Stomach smooth muscle (tissue), 2 donors: ENCODE data around the gene ZBED1.
"Not testable (repeated sequence)": the region's sequence is repeated elsewhere in the genome, so short reads cannot be mapped to it uniquely, and the experiment has no call there.

ENCODE experiments used
- H3K27ac ChIP-seq: one replicate; pipeline ENCODE4 v1.7.0; 2013; ENCODE audit warnings: mild to moderate bottlenecking, low read length, inconsistent platforms
- H3K27me3 ChIP-seq, 2 donors: one replicate each; pipeline ENCODE4 v1.7.0; 2013; ENCODE audit warnings: low read length in 2 of 2; ENCODE audit not compliant: insufficient read depth in 2 of 2, control insufficient read depth in 1 of 2
- H3K36me3 ChIP-seq, 2 donors: one replicate each; pipeline ENCODE4 v1.7.0; 2013; ENCODE audit warnings: low read length in 2 of 2; ENCODE audit not compliant: control insufficient read depth in 2 of 2, insufficient read depth in 2 of 2
- H3K4me1 ChIP-seq: one replicate; pipeline ENCODE4 v1.7.0; 2013; ENCODE audit warnings: low read length; ENCODE audit not compliant: control insufficient read depth, insufficient read depth
- H3K4me3 ChIP-seq, 2 donors: one replicate each; pipeline ENCODE4 v1.7.0; 2013; ENCODE audit warnings: low read length in 2 of 2
- H3K9ac ChIP-seq, 2 donors: one replicate each; pipeline ENCODE4 v1.7.0; 2013; ENCODE audit warnings: low read length in 2 of 2, mild to moderate bottlenecking in 1 of 2
- H3K9me3 ChIP-seq, 2 donors: one replicate each; pipeline ENCODE4 v1.7.0; 2013; ENCODE audit warnings: low read length in 2 of 2; ENCODE audit not compliant: control insufficient read depth in 2 of 2
- donor health status: healthy.
- donor health status: Pancreatic carcinoma.

Gene ZBED1

DNA sequence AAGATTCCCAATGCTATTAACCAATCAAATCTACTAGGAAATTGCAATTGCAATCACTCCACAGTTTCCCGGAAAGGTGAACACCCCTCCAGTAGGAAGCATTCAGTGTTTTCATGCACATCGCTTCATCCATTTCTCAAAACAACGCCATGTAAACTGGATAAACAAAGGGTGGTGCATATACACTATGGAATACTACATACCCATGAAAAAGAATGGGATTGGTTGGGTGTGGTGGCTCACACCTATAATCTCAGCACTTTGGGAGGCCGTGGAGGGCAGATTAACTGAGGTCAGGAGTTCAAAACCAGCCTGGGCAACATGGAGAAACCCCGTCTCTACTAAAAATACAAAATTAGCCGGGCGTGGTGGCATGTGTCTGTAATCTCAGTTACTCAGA is 29.1 kb downstream of the ZBED1 start:
- Histone ChIP-seq H3K4me3 (no peak overlapping the region), H3K27ac (no peak overlapping the region), H3K4me1 (no peaks in the 10 kb centered on the region), H3K27me3 (no peaks in the 10 kb centered on the region), H3K36me3 (peaks cover 0 to 3% of the 10 kb centered on the region in 2 donors), H3K9me3 (no peaks in the 10 kb centered on the region), H3K9ac (no peak overlapping the region)

DNA sequence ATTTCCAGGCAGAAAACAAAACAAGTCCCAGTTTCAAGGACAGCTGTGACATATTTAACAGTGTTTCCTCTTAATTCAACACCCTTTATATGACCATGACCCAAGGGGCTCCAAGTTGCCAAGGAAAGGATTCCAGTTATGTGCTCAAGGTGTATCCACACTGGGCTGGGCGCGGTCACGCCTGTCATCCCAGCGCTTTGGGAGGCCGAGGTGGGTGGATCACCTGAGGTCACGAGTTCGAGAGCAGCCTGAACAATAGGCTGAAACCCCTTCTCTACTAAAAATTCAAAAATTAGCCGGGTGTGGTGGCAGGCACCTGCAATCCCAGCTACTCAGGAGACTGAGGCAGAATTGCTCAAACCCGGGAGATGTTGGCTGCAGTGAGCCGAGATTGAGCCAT is 29.6 kb downstream of the ZBED1 start:
- not testable (repeated sequence) for H3K27ac ChIP-seq, H3K9ac ChIP-seq, H3K9me3 ChIP-seq, H3K36me3 ChIP-seq, H3K4me3 ChIP-seq, H3K27me3 ChIP-seq, H3K4me1 ChIP-seq

DNA sequence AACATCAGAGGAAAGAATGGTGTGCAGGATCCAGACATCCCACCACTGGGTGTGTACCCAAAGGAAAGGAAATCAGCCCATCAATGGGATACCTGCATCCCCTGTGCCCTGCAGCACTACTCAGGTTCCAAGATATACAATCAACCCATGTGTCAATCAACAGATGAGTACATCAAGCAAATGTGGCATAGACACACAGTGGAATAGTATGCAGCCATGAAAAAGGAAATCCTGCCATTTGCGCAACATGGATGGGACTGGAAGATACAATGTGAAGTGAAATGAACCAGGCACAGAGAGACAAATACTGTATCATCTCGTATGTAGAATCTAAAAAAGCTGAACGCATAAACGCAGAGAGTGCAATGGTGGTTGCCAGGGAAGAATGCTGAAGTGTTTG is 30.9 kb downstream of the ZBED1 start:
- not testable (repeated sequence) for H3K36me3 ChIP-seq, H3K4me1 ChIP-seq

DNA sequence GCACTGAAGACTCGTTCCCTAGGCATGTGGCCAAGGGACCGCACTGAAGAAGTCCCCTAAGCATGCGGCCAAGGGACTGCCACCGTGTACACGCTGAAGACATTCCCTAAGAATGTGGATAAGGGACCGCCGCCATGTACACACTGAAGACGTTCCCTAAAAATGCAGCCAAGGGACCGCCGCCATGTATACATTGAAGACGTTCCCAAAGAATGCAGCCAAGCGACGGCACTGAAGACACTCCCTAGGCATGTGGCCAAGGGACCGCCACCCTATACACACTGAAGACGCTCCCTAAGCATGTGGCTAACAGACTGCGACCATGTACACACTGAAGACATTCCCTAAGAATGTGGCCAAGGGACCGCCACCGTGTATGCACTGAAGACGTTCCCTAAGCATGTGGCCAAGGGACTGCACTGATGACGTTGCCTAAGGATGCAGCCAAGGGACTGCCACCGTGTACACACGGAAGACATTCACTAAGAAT is 31.5 kb downstream of the ZBED1 start:
- no peaks in the 10 kb centered on the region for H3K4me1 ChIP-seq
- H3K27me3 ChIP-seq = no peaks in the 10 kb centered on the region
- no peak overlapping the region for H3K27ac ChIP-seq
- H3K36me3 ChIP-seq = no peaks in the 10 kb centered on the region
- no peak overlapping the region for H3K9ac ChIP-seq
- no peaks in the 10 kb centered on the region for H3K9me3 ChIP-seq
- H3K4me3 ChIP-seq = no peak overlapping the region

More for the DNA sequence above, 30.9 kb downstream of the ZBED1 start:
- H3K9ac ChIP-seq, H3K4me3 ChIP-seq, H3K27ac ChIP-seq, H3K9me3 ChIP-seq, H3K27me3 ChIP-seq: not testable (repeated sequence)

DNA sequence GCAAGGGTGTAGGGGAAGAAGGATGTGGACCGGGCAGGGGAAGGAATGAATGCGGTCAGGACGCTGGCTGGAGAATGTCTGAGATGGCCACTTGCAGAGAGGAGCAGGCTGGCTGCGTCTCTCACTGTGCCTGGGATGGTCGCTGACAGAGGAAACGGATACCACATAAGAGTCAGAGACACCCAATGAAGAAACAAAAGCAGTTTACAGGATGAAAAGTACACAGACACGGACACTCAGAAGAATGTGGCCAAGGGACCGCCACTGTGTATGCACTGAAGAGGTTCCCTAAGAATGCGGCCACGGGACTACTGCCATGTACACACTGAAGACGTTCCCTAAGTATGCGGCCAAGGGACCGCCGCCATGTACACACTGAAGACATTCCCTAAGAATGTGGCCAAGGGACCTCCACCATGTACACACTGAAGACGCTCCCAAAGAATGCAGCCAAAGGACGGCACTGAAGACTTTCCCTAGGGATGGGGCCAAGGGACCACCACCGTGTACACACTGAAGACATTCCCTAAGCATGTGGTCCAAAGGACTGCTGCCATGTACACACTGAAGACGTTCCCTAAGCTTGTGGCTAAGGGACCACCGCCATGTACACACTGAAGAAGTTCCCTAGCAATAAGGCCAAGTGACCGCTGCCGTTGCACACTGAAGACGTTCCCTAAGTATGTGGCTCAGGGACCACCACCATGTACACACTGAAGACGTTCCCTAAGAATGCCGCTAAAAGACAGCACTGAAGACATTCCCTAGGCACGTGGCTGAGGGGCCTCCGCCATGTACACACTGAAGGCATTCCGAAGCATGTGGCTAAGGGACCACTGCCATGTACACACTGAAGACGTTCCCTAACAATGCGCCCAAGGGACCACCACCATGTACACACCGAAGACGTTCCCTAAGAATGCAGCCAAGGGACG is 32.2 kb downstream of the ZBED1 start:
- Histone ChIP-seq H3K27ac (no peak overlapping the region), H3K9ac (no peak overlapping the region), H3K4me1 (no peaks in the 10 kb centered on the region), H3K4me3 (no peak overlapping the region), H3K9me3 (no peaks in the 10 kb centered on the region), H3K27me3 (no peaks in the 10 kb centered on the region), H3K36me3 (no peaks in the 10 kb centered on the region)

DNA sequence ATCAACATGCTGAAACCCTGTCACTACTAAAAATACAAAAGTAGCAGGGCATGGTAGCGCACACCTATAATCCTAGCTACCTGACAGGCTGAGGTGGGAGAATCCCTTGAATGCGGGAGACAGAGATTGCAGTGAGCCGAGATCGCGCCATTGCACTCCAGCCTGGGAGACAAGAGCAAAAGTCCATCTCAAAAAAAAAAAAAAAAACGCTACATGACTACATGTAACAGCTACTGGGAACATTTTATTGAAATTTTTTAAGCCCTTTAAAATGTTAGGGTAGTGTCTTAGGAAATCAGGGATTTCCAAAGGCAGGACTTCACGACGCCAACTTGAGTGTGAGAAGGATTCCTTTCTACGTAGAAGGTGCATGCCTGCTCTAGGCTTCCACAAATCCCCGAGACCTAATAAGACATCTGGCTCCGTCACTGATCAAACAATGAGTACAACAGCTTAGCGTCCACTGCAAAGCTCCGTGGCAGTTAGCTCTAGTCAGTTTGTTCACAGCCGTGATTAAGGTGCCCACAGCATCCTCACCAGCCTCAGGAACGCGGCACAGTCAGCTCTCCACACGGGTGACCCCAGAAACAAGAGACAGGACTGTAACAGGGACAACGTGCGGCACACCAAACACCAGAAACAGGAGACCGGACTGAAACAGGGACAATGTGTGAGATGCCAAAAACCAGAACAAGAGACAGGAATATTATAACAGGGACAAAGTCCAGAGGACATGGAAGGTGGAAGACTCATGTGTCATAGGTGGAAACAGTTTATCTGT is 33.7 kb downstream of the ZBED1 start:
- H3K4me1 ChIP-seq = peaks cover 5% of the 10 kb centered on the region
- H3K9me3 ChIP-seq = no peaks in the 10 kb centered on the region
- no peak overlapping the region for H3K4me3 ChIP-seq
- no peak overlapping the region for H3K27ac ChIP-seq
- no peaks in the 10 kb centered on the region for H3K36me3 ChIP-seq
- H3K27me3 ChIP-seq = no peaks in the 10 kb centered on the region
- H3K9ac ChIP-seq = no peak overlapping the region

DNA sequence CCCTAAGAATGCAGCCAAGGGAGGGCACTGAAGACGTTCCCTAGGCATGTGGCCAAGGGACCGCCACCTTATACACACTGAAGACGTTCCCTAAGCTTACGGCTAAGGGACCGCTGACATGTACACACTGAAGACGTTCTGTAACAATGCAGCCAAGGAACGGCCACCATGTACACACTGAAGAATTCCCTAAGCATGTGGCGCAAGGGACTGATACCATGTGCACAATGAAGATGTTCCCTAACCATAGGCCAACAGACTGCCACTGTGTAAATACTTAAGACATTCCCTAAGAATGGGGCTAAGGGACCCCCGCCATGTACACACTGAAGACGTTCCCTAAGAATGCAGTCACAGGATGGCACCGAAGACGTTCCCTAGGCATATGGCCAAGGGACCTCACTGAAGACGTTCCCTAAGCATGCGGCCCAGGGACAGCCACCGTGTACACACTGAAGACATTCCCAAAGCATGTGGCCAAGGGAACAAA is 36.1 kb downstream of the ZBED1 start:
- H3K4me3 ChIP-seq = no peak overlapping the region
- no peak overlapping the region for H3K9ac ChIP-seq
- peaks cover 5% of the 10 kb centered on the region for H3K4me1 ChIP-seq
- H3K27me3 ChIP-seq = no peaks in the 10 kb centered on the region
- H3K27ac ChIP-seq = no peak overlapping the region
- no peaks in the 10 kb centered on the region for H3K9me3 ChIP-seq
- no peaks in the 10 kb centered on the region for H3K36me3 ChIP-seq

DNA sequence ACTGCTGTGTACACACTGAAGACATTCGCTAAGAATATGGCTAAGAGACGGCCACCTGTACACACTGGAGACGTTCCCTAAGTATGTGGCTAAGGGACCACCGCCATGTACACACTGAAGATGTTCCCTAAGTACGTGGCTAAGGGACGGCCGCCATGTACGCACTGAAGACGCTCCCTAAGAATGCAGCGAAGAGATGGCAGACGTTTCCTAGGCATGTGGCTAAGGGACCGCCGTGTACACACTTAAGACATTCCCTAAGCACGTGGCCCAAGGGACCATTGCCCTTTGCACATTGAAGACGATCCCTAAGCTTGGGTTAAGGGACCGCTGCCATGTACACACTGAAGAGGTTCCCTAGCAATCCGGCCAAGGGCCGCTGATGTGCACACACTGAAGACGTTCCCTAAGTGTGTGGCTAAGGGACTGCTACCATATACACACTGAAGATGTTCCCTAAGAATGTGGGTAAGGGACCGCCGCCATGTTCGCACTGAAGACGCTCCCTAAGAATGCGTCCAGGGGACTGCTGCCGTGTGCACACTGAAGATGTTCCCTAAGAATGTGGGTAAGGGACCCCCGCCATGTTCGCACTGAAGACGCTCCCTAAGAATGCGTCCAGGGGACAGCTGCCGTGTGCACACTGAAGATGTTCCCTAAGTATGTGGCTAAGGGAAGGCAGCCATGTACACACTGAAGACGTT is 36.7 kb downstream of the ZBED1 start:
- peaks cover 5% of the 10 kb centered on the region for H3K4me1 ChIP-seq
- H3K4me3 ChIP-seq = no peak overlapping the region
- H3K9ac ChIP-seq = no peak overlapping the region
- no peaks in the 10 kb centered on the region for H3K27me3 ChIP-seq
- no peaks in the 10 kb centered on the region for H3K9me3 ChIP-seq
- H3K27ac ChIP-seq = no peak overlapping the region
- H3K36me3 ChIP-seq = no peaks in the 10 kb centered on the region

DNA sequence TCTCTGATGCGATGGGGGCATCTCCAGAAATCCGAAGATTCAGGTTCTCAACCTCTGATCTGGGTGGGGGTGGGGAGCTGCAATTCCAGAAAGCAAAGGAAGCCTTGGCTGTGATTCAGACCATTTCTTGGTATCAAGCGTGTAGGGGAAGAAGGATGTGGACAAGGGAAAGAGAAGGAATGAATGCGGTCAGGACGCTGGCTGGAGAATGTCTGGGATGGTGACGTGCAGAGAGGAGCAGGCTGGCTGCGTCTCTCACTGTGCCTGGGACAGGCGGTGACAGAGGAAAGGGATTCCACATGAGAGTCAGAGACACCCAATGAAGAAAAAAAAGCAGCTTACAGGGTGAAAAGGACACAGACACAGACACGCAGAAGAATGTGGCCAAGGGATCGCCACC is 37.3 kb downstream of the ZBED1 start:
- not testable (repeated sequence) for H3K27ac ChIP-seq, H3K4me1 ChIP-seq, H3K27me3 ChIP-seq, H3K9ac ChIP-seq, H3K9me3 ChIP-seq, H3K36me3 ChIP-seq, H3K4me3 ChIP-seq

DNA sequence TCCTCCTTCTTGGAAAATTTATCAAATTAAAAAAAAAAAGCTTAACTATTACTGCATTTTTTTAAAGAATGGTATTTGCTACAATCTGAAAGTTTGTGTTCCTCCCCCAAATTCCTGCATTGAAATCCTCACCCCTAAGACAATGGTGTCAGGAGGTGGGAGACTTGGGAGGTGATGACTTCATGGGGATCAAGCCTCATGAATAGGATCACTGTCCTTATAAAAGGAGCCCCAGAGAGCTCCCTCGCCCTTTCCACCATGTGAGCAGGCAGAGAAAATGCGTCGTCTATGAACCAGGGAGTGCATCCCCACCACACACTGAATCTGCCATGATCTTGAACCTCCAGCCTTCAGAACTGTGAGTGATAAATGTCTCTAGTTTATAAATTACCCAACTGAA is 38.0 kb downstream of the ZBED1 start:
- H3K9ac ChIP-seq = no peak overlapping the region
- H3K27ac ChIP-seq = no peak overlapping the region
- no peak overlapping the region for H3K4me3 ChIP-seq
- H3K4me1 ChIP-seq = peaks cover 5% of the 10 kb centered on the region
- H3K27me3 ChIP-seq = no peaks in the 10 kb centered on the region
- H3K36me3 ChIP-seq = no peaks in the 10 kb centered on the region
- H3K9me3 ChIP-seq = no peaks in the 10 kb centered on the region
